Stimulated activated CD4-positive, alpha-beta T cell treated with anti-CD3 and anti-CD28 coated beads, Interleukin-4, amount 100 ng/mL, for 48 hours (primary cell): ENCODE data around the gene FMO5.
"Not testable (repeated sequence)": the region's sequence is repeated elsewhere in the genome, so short reads cannot be mapped to it uniquely, and the experiment has no call there.

Source experiments
- DNase-seq, 2 donors: peaks; one replicate each; pipeline ENCODE4 v3.0.0-alpha.2; 2020; ENCODE audit warnings: low read depth in 2 of 2

FMO5 gene

DNA sequence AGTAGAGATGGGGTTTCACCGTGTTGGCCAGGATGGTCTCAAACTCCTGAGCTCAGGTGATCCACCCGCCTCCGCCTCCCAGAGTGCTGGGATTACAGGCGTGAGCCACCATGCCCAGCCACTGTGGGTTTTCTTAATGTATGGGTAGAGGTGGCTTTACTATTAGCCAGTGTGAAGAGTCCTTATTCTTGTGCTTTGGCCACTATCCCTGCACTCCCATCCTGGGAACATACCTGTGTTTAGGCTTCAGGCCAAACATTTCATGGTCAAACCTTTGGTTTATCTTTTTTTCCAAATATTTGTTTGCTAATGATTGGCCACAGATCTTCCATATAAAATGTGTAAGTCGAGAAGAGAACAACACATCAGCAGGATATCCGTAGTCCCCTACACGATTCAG is 16.5 kb downstream of the FMO5 start:
- DNase-seq: no peak

DNA sequence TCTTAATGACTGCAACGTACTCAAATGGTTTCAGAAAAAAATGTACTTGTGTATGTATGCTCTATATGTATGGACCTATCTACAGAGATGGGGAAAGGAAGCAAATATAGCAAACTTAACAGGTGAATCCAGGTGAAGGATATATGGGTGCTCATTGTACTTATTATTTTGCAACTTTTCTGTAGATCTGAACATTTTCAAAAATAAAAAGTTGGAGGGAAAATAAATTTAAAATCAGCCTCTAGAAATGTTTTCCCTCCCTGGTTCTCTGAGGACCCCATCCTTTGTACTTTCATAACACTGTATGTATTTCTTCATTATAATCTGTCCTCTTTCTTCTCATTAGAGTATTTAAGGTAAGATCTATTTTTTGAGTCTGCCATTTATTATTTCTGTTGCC is 17.9 kb downstream of the FMO5 start:
- DNase-seq: no peak

DNA sequence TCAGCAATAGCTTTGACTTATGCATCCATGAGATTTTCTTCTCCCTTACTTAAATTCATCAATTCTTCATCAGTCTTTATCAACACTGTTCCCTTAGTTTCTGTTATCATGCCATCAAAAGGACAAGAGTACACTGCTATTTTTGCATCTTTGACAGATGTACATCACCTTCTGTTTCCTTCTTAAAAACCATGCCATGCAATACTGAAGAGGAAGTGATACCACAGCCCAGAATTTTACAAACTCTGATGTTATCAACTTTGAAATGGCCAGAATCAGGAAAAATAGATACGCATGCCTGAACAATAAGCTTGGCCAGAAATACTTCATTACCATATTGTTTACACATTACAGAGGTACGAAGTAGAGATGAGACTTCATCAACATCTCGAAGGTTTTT is 21.1 kb downstream of the FMO5 start:
- DNase-seq: no peak

DNA sequence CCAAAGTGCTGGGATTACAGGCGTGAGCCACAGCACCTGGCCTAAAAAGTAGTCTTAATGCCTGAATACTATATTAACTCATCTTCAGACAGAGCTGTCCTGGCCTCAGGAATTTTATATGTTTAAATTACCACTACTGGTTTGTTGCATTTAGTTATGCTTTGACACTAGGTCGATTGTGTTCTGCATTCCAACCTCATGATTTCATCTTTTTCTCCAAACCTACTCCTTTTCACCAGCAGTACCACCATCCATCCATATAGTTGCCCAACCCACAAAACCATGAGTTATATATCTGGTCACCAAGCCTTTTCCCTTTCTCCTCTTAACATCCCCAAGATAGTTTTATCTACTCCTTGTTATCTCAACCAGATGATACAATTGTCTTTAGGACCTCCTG is 22.6 kb downstream of the FMO5 start:
- no peak for DNase-seq

DNA sequence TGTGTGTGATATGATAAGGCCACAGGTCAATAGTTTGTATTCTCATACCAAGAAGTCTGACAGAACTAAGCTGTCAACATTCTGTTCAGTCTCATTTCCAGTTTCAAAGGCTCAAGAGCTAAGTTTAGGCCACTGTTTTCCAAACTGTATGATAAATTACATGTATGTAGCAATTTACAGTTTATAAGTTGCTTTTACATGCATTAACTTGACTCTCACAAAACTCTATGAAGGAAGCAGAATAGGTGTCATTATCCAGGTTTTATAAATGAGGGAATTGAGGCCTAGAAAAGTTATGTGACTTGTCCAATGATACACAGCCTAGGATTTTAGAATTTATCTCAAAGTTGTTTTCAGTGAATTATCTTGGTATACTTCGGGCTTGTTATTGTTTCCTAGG is 23.4 kb downstream of the FMO5 start:
- DNase-seq: no peak

DNA sequence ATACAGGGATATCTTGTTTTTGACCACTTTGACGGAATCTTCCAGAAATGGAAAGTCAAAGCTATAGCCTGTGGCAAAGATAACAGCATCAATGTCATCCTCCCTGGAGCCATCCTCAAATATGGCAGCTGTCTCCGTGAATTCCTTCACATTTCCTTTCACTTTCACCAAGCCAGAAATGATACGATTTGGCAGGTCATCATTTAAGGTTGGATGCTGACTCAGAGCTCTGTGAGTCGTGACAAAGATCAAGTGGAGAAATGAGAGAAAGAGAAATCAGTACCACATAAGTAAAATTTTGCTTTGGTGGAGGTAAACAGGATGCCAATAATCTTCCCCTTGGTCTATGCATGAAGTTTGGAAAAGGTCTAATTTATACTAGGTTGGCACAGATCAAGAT is 23.9 kb downstream of the FMO5 start:
- no peak for DNase-seq

DNA sequence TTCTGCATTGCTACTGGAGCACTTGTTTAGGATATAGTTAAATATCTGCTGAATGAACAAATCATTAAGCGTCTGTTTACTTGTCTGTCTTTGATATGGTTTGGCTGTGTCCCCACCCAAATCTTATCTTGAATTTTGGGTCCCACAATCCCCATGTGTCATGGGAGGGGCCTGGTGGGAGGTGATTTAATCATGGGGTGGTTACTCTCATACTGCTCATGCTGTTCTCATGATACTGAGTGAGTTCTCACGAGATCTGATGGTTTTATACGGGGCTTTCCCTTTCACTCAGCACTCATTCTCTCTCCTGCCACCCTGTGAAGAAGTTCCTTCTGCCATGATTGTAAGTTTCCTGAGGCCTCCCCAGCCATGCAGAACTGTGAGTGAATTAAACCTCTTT is 27.8 kb downstream of the FMO5 start:
- DNase-seq: not testable (repeated sequence)

DNA sequence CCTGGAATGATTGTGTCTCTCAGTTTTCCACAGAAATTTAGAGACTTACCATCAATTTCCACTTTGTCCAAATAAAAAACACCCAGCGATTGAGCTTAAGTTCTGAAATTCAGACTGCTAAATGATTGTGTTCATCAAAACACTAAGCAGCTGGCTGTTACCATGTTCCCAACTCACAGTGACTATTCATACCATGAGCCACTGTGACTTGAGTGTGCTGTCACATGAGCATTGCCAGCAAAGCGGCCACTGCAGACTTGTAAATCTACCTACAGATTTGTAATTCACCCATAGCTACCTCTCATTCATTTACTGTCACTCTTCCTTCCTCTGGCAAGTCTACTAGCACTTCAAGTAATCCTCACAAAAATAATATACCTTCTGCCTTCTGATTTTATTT is 35.6 kb downstream of the FMO5 start:
- no peak for DNase-seq

DNA sequence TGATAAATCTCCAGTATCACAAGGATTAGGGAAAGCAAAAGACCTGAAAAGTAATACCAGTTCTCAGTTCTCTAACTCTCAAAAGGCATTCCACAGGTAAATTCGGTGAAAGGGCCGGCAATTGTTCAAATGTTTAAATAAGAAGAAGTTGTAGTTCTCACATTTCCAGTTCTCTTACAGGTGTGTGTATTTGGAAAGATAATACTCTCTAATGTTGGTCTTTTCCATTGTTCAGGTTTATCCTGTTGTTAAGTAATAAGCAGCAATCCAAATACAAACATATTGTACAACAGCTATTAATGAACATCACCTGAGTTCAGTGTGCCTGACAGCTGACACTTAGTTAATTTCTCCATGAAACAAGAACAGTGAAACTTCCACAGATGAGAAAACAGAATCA is 39.7 kb downstream of the FMO5 start:
- no peak for DNase-seq

DNA sequence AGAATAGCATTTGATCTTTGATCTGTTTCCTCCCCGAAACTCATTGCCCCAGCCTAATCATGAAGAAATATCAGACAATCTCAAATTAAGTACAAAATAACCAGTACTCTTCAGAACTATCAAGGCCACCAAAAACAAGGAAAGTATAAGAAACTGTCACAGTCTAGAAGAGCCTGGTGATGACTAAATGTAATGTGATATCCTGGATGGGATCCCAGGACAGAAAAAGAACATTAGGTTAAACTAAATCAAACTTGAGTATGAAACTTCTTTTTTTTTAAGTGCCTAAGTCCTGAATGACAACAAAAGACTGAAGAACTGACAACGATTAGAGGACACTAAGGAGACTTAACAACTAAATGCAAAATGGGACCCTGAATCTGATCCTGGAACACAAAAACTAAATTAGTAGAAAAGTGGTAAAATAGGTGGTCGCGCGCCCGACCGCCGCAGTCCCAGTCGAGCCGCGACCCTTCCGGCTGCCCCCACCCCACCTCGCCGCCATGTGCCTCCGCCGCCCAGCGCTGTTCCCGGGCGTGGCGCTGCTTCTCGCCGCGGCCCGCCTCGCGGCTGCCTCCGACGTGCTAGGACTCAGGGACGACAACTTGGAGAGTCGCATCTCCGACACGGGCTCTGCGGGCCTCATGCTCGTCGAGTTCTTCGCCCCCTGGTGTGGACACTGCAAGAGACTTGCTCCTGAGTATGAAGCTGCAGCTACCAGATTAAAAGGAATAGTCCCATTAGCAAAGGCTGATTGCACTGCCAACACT is 47.3 kb downstream of the FMO5 start:
- DNase-seq: no peak

DNA sequence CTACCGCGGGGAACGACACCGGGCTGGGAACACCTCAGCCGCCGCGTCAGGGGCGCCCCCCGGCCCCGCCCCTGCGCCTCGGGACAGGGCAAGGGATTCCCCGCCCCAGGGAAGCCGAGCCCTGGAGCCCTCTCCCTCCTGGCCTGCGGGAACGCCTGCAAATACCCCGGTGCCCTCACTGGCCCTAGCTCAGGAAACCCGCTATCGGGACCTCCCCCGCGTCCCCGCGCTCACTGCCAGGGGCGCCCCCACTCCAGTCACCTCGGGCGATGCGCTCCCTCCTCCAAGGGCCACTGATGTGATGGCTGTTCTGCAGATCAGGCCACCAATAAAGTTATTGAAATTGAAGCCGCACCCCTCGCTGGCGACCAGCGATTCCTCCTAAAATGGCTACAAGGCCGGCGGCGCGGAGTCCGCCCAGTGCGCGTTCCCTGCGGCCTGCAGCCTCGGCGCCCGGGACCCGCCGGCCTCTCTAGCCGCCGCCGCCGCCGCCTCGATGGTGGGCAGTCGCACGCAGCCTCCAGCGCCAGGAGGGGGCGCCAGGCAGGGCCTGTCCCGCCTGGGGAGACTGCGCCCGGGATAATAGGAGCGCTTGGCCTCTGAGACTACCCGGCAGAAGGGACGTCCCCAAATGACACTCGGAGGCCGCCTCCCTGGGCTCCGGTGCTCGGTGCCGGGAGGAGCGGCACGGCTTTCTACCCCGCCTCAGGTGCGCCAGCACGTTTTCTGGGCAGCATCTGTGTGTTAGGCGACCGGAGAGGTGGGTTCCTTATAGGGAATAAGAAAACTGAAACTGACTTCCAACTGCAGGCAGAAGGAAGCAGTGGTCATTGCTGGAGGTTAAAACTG is 52.7 kb downstream of the FMO5 start, which contains the start of gene PRKAB2:
Gene PRKAB2, minus strand, starts transcription at position 303 of the 849 bp plus-strand sequence. CDS start 326 bp downstream, outside the sequence.
- DNase-seq: peak; percentile 86 to 90

DNA sequence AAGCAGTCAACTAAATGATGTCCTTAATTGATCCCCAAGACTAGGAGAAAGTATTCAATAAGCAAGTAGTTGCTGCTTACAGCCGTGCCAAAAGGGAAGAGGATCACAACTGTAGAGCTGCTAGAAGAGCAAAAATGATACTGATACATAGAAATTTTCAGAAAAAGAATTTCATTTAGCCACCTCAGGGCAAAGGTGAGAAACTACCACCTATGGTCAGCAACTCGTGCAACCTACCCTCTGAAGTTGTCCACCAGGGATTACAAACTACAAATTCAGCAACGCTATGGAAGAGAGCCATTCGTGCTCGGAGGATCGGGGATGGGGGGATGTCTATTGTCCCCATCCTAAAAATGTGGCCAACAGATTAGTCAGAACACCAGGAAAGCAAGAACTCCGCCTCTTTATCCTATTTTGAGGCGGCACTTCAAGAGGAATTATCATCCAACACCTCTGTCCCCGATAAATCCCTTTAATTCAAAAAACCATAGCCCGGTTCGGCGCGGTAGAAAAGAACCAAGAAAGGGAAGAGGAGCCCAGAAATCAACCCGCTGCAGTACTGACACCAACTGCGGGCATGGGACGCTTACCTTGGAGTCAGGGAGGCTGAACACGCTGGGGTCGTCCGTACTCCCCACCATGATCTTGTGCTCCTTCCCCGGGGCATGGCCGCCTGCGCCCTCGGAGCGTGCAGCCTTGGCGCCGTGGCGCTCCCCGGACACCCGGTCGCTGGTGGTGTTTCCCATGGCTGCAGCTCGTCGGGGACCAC is 53.6 kb downstream of the FMO5 start:
- DNase-seq: no peak

DNA sequence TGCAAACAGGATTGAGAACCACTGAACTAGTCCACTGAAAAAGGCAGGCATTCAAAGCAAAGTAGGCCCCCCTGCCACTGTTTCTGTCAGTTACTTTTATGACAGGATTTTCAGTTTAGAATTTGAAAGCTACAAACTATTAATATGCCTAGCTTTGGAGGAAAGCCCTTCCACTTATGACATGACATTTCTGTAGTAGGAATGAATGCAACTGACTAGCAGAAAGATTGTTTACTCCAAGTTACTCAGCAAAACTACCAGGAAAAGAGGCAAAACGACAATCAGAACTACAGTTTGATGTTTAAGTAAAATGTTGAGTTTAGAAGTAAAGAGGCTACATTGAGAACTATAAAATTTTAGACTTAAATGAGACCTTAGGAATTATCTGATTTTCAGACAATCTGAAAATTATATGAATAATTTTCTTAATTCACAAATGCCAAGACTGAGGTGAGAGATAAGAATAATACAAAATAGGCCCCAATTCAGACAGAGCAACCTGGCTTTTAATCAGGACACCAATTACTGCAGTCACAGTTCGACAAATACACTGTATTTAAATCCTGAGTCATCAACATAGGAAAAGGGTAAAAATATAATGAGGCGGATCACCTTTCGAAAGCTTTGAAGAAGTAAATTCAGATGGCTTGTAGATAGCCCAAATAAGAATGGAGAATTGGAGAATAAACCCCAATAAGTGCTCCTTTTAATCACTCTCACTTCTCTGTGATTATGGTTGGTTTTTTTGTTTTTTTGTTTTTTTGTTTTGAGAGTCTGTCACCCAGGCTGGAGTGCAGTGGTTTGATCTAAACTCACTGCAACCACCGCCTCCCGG is 55.1 kb downstream of the FMO5 start:
- no peak for DNase-seq

DNA sequence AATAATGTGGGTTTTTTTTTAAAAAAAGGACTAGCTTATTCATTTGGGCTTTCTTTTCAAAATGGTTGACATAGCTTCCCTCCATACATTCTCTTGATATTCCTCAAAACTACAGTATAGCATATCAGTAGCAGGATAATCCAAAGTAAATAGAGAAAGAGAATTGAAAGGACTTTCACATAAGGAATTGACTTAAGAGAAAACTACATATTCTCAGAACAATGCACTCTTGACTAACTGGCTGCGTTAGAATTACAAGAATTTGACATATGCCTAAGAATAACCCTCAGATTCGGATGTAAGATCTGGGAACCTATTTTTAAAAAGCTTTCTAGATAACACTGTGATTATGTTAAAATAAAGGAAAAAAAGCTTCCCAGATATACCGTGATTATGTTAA is 56.0 kb downstream of the FMO5 start:
- no peak for DNase-seq

DNA sequence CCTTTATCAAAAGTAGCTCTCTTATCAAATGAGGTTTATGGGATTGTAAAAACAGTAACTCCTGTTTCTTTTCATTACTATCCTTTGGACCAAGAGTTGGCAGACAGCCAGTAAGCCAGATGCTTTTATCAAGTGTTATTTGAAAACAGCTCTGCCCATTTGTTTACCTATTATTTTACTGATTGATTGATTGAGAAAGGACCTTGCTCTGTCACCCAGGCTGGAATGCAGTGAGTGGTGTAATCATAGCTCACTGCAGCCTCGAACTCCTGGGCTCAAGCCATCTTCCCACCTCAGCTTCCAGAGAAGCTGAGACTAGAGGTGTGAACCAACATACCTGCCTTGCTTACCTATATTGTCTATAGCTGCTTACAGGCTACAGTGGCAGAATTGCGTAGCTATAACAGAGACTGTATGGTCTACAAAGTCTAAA is 56.5 kb downstream of the FMO5 start:
- no peak for DNase-seq

DNA sequence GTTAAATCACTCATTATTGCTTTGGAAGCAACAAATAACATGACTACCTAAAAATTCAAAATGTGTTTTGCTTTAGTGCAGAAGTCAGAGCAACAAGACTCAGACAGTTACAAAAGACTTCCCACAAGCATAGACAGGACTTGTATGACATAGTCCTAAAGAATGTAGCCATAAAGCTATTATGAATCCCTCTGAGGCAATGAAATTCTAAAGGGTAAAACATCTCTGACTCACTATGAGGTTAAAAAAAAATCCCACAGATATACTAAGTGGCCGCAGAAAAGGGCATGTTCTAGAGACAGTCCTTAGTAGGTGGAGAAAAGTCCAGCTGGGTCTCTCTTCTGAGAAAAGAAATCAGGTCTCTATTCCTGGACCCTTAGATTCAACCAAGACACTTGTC is 57.8 kb downstream of the FMO5 start:
- DNase-seq: no peak

DNA sequence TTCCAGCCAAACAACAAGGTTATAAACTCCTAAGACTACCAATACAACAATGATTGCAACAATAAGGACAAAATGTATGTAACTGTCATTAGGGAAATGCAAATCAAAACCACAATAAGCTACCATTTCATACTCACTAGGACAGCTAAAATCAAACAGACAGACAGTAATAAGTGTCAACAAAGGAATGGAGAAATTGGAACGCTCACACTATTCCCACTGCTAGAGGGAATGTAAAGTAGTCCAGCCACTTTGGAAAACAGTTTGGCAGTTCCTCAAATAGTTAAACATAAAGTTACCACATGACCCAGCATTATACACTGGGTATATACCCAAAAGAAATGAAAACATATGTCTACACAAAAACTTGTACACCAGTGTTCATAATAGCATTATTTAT is 62.1 kb downstream of the FMO5 start:
- no peak for DNase-seq

DNA sequence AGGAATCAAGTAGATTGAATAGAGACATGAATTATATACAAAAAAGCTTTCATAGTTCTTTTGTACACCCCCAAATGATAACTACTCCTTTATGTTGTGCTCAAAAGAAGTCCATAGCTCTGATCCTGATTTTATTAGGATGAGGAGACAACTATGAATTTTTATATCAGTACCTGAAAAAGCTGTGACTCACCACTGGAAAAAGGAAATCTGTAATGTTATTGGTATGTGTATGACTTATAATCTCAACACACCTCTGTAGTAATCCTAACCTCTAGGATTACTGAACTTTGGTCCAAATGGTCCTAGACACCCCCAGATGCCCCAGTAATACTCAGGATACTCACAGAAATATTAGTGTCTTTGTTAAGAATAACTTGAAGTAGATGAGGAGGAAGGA is 63.0 kb downstream of the FMO5 start:
- no peak for DNase-seq

DNA sequence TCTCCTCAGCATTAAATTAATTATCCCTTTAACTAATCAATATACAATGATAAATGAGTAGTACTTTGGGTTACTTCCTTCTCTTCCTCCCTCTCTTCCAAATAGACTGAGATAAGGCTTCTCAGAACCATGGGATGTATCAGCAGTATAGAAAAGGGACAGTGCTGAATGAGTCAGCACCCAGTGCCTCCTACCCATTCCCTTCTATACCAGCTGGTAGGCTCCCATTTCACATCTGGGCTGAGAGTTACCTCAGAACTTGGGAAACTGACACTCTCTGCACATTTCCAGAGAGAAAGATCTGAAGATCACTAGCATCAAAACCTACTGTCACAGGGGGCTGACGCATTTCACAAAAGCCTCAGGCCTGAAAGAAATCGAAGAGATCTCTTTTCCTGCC is 68.0 kb downstream of the FMO5 start:
- DNase-seq: not testable (repeated sequence)

DNA sequence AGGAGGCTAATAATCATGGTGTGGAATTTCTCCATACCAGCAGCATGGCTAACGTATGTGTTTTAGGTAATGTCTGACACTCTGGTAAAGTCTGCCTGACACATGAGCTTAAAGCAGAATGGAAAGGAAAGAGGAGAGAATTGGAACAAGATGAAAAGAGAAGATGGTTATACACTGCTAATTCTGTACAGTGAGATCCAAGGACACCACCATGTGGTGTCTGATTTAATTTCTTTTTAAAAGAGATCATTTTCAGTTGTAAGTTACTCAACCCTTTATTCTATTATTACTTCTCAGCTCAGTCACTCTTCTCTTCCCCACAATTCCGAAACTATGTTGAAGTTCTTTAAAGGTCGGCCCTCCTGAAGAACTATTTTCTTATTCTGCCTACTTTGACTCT is 68.5 kb downstream of the FMO5 start:
- DNase-seq: no peak

DNA sequence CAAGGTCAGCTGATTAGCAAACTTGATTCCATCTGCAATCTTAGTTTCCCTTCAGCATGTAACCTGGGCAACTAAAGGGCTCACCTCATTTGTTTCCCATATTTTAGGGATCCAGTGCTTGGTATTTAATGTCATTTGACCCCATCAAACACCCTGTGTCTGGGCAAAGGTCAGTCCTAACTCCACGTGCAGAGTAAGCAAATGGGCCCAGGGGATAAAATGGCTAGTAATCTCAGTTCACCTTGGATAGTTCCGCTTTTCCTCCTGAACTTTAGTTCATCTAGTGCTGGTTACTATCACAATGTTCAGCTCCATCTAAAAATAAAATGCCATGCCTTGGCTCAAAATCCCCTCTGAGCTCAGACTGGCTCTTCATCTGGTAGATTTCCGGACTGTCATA is 72.4 kb downstream of the FMO5 start:
- DNase-seq: no peak
